H9 (cell line): Measurements from ENCODE around the gene NME5. TPM values are rescaled to one million over a fixed set of nuclear protein-coding genes. Genes with fewer than 3 reads are reported as not detected.

Source experiments
- DNase-seq: peaks from one replicate; pipeline ENCODE4 v3.0.0-alpha.2; 2017
- H2AFZ ChIP-seq: one replicate; pipeline ENCODE4 v1.6.1; 2013; ENCODE audit warnings: mild to moderate bottlenecking, low read length, control low read depth, moderate library complexity
- H2AK5ac ChIP-seq: 2 replicates; pipeline ENCODE4 v1.6.1; 2013; ENCODE audit warnings: low read length, control low read depth, mixed read lengths; ENCODE audit not compliant: insufficient read length
- H2BK120ac ChIP-seq: one replicate; pipeline ENCODE4 v1.6.1; 2013; ENCODE audit warnings: low read depth, mild to moderate bottlenecking, low read length, control low read depth, inconsistent platforms; ENCODE audit not compliant: poor library complexity, severe bottlenecking
- H2BK12ac ChIP-seq: 2 replicates; pipeline ENCODE4 v1.6.1; 2013; ENCODE audit warnings: low read length, control low read depth, mixed read lengths, low read depth; ENCODE audit not compliant: insufficient read length
- H2BK15ac ChIP-seq: 2 replicates; pipeline ENCODE4 v1.6.1; 2013; ENCODE audit warnings: low read depth, low read length, control low read depth
- H2BK20ac ChIP-seq: one replicate; pipeline ENCODE4 v1.6.1; 2013; ENCODE audit warnings: low read depth, mild to moderate bottlenecking, low read length, control low read depth, inconsistent platforms; ENCODE audit not compliant: poor library complexity, severe bottlenecking
- H2BK5ac ChIP-seq: 2 replicates; pipeline ENCODE4 v1.6.1; 2013; ENCODE audit warnings: low read length, control low read depth, mixed read lengths; ENCODE audit not compliant: insufficient read length
- H3K14ac ChIP-seq: 2 replicates; pipeline ENCODE4 v1.6.1; 2013; ENCODE audit warnings: low read length, control low read depth; ENCODE audit not compliant: insufficient read depth
- H3K18ac ChIP-seq: 2 replicates; pipeline ENCODE4 v1.6.1; 2013; ENCODE audit warnings: low read depth, mild to moderate bottlenecking, mixed read lengths, low read length, control low read depth; ENCODE audit not compliant: insufficient read length
- H3K23ac ChIP-seq: 2 replicates; pipeline ENCODE4 v1.6.1; 2013; ENCODE audit warnings: low read length, control low read depth, mixed read lengths, low read depth; ENCODE audit not compliant: insufficient read length
- H3K23me2 ChIP-seq: 2 replicates; pipeline ENCODE4 v1.6.1; 2013; ENCODE audit warnings: low read depth, mild to moderate bottlenecking, mixed read lengths, low read length, control low read depth; ENCODE audit not compliant: insufficient read length, poor library complexity, severe bottlenecking
- H3K27ac ChIP-seq: 2 replicates; pipeline ENCODE4 v1.5.1; 2013; ENCODE audit warnings: low read length, control low read depth, mixed read lengths, low read depth; ENCODE audit not compliant: insufficient read length
- H3K27me3 ChIP-seq: 2 replicates; pipeline ENCODE4 v1.6.1; 2013; ENCODE audit warnings: low read length, control low read depth, inconsistent platforms; ENCODE audit not compliant: insufficient read depth
- H3K4ac ChIP-seq: 2 replicates; pipeline ENCODE4 v1.6.1; 2013; ENCODE audit warnings: low read depth, mild to moderate bottlenecking, control low read depth, inconsistent platforms, low read length, moderate library complexity
- H3K4me1 ChIP-seq: 2 replicates; pipeline ENCODE4 v1.6.1; 2013; ENCODE audit warnings: low read length, control low read depth, inconsistent platforms; ENCODE audit not compliant: insufficient read depth
- H3K4me2 ChIP-seq: 2 replicates; pipeline ENCODE4 v1.6.1; 2013; ENCODE audit warnings: low read length, control low read depth, mixed read lengths; ENCODE audit not compliant: insufficient read length, insufficient read depth
- H3K56ac ChIP-seq: 2 replicates; pipeline ENCODE4 v1.6.1; 2013; ENCODE audit warnings: low read depth, mild to moderate bottlenecking, mixed read lengths, low read length, control low read depth; ENCODE audit not compliant: insufficient read length
- H3K79me1 ChIP-seq: 2 replicates; pipeline ENCODE4 v1.6.1; 2013; ENCODE audit warnings: low read depth, mild to moderate bottlenecking, moderate library complexity, low read length, control low read depth, inconsistent platforms; ENCODE audit not compliant: insufficient read depth, poor library complexity, severe bottlenecking
- H3K79me2 ChIP-seq: 2 replicates; pipeline ENCODE4 v1.6.1; 2013; ENCODE audit warnings: low read length, control low read depth, inconsistent platforms; ENCODE audit not compliant: insufficient read depth
- H3K9ac ChIP-seq: 2 replicates; pipeline ENCODE4 v1.6.1; 2013; ENCODE audit warnings: low read length, control low read depth, mixed read lengths; ENCODE audit not compliant: insufficient read length; ENCODE audit errors: extremely low read depth
- H3K9me3 ChIP-seq: one replicate; pipeline ENCODE4 v1.6.1; 2013; ENCODE audit warnings: low read depth, low read length, inconsistent platforms; ENCODE audit not compliant: control insufficient read depth
- H3T11ph ChIP-seq: one replicate; pipeline ENCODE4 v1.6.1; 2013; ENCODE audit warnings: mild to moderate bottlenecking, low read length, control low read depth, inconsistent platforms
- H4K20me1 ChIP-seq: one replicate; pipeline ENCODE4 v1.6.1; 2013; ENCODE audit not compliant: control insufficient read depth, insufficient read length, insufficient read depth
- H4K5ac ChIP-seq: 2 replicates; pipeline ENCODE4 v1.6.1; 2013; ENCODE audit warnings: low read depth, mild to moderate bottlenecking, mixed read lengths, low read length, control low read depth; ENCODE audit not compliant: insufficient read length
- H4K8ac ChIP-seq: replicated peaks from 2 replicates; pipeline ENCODE4 v1.6.1; 2013; ENCODE audit warnings: low read length, control low read depth, mixed read lengths, low read depth; ENCODE audit not compliant: insufficient read length
- H4K91ac ChIP-seq: 2 replicates; pipeline ENCODE4 v1.6.1; 2013; ENCODE audit warnings: low read depth, mild to moderate bottlenecking, moderate library complexity, mixed read lengths, low read length, control low read depth; ENCODE audit not compliant: insufficient read length
- H3K27ac Mint-ChIP-seq, 3 experiments: 2 replicates in 2 of 3; 3 replicates in 1 of 3; pipeline ENCODE4 v1.8.0; 2020 to 2021; ENCODE audit warnings: mixed read lengths in 3 of 3, mild to moderate bottlenecking in 1 of 3, moderate library complexity in 1 of 3
- H3K27me3 Mint-ChIP-seq: 2 replicates; pipeline ENCODE4 v1.8.0; 2021; ENCODE audit warnings: low read depth, mild to moderate bottlenecking, moderate library complexity, mixed read lengths
- H3K36me3 Mint-ChIP-seq, 3 experiments: 2 replicates in 2 of 3; 3 replicates in 1 of 3; pipeline ENCODE4 v1.8.0; 2020 to 2021; ENCODE audit warnings: low read depth in 3 of 3, mixed read lengths in 3 of 3; ENCODE audit not compliant: insufficient read depth in 1 of 3
- H3K4me1 Mint-ChIP-seq, 2 experiments: 2 replicates each; pipeline ENCODE4 v1.8.0; 2020; ENCODE audit warnings: mixed read lengths in 2 of 2
- H3K4me3 Mint-ChIP-seq, 2 experiments: 2 replicates in 1 of 2; 3 replicates in 1 of 2; pipeline ENCODE4 v1.8.0; 2020 to 2021; ENCODE audit warnings: mild to moderate bottlenecking in 2 of 2, mixed read lengths in 2 of 2, moderate library complexity in 1 of 2
- H3K9me3 Mint-ChIP-seq, 2 experiments: 2 replicates in 1 of 2; 3 replicates in 1 of 2; pipeline ENCODE4 v1.8.0; 2020; ENCODE audit warnings: mild to moderate bottlenecking in 2 of 2, mixed read lengths in 2 of 2, moderate library complexity in 1 of 2
- CTCF ChIP-seq: fragments of 200-600 bp; sonication (generic); conservative IDR thresholded peaks from 3 replicates; pipeline ENCODE4 v1.8.0; 2021; ENCODE audit warnings: antibody characterized with exemption, mild to moderate bottlenecking
- total RNA-seq: library from RNA; stranded (reverse); gene quantifications from 2 replicates; pipeline ENCODE4 v1.2.1, GENCODE V29; 2021

The NME5 gene
- total RNA-seq, 1 experiment from 2014 or later = 0.96 TPM

- no peak overlapping the region for H4K5ac ChIP-seq
- no peak overlapping the region for H2AFZ ChIP-seq
- no peak overlapping the region for H2BK5ac ChIP-seq
- H3T11ph ChIP-seq = no peak overlapping the region
- Mint-ChIP-seq H3K27ac (no peak overlapping the region), H3K4me3 (no peak overlapping the region), H3K4me1 (peaks cover 8% of the 10 kb centered on the region in 2 experiments), H3K36me3 (no peaks in the 10 kb centered on the region), H3K9me3 (no peaks in the 10 kb centered on the region), H3K27me3 (peaks cover 10% of the 10 kb centered on the region)
- H3K56ac ChIP-seq = no peak overlapping the region
- no peak overlapping the region for H4K91ac ChIP-seq
- no peak overlapping the region for H3K23ac ChIP-seq
- H3K79me2 ChIP-seq = no peaks in the 10 kb centered on the region
- H3K79me1 ChIP-seq = no peaks in the 10 kb centered on the region
- H4K8ac ChIP-seq = no peak overlapping the region
- no peak overlapping the region for H2BK20ac ChIP-seq
- no peak overlapping the region for H3K18ac ChIP-seq
- TF ChIP-seq CTCF = no peak
- 0 out of 2 replicates have a peak, but pooled peaks cover 3% of the 10 kb centered on the region for H3K4me1 ChIP-seq
- H2BK15ac ChIP-seq = no peak overlapping the region
- H3K27ac ChIP-seq = no peak overlapping the region
- no peak overlapping the region for H3K14ac ChIP-seq
- H2BK12ac ChIP-seq = no peak overlapping the region
- no peaks in the 10 kb centered on the region for H3K9me3 ChIP-seq
- H4K20me1 ChIP-seq = no peaks in the 10 kb centered on the region
- no peak overlapping the region for H3K9ac ChIP-seq
- no peaks in the 10 kb centered on the region for H3K27me3 ChIP-seq
- H3K4ac ChIP-seq = no peak overlapping the region
- no peak for DNase-seq
- no peak overlapping the region for H3K4me2 ChIP-seq
- H2BK120ac ChIP-seq = no peak overlapping the region
- H3K23me2 ChIP-seq = no peaks in the 10 kb centered on the region
- H2AK5ac ChIP-seq = no peak overlapping the region
Measured at GRCh38 chr5:138115254-138115653, 24.0 kb downstream of the NME5 start.
